ENCODE measurements around the gene SPINT2. TPM values are rescaled to one million over a fixed set of nuclear protein-coding genes. Genes with fewer than 3 reads are reported as not detected.

Gene SPINT2
- total and polyA plus RNA-seq, 2 of the 13 experiments (the other 11 are each of a cell fraction or from before 2014, with no cell fraction given): 0.31 to 0.77 TPM

DNA sequence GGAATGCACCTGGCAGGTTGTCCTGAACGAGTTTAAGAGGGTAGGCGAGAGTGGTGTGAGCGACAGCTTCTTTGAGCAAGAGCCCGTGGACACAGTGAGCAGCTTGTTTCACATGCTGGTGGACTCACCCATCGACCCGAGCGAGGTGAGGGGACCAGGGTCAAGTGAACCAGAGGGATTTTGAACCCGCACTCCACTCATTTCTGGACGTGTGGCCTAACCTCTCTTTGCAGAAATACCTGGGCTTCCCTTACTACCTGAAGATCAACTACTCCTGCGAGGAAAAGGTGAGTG lies 72.9 kb downstream of the SPINT2 start (continued):
- TF ChIP-seq, protein P1, sequence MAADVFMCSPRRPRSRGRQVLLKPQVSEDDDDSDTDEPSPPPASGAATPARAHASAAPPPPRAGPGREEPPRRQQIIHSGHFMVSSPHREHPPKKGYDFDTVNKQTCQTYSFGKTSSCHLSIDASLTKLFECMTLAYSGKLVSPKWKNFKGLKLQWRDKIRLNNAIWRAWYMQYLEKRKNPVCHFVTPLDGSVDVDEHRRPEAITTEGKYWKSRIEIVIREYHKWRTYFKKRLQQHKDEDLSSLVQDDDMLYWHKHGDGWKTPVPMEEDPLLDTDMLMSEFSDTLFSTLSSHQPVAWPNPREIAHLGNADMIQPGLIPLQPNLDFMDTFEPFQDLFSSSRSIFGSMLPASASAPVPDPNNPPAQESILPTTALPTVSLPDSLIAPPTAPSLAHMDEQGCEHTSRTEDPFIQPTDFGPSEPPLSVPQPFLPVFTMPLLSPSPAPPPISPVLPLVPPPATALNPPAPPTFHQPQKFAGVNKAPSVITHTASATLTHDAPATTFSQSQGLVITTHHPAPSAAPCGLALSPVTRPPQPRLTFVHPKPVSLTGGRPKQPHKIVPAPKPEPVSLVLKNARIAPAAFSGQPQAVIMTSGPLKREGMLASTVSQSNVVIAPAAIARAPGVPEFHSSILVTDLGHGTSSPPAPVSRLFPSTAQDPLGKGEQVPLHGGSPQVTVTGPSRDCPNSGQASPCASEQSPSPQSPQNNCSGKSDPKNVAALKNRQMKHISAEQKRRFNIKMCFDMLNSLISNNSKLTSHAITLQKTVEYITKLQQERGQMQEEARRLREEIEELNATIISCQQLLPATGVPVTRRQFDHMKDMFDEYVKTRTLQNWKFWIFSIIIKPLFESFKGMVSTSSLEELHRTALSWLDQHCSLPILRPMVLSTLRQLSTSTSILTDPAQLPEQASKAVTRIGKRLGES (CRISPR knock-in tag; IDR thresholded peaks at IDR 0.05; ENCODE audit: borderline replicate concordance): no peak
- TF ChIP-seq HDAC1 (CRISPR knock-in tag; IDR thresholded peaks at IDR 0.05) (no peak), MBNL3 (CRISPR knock-in tag; conservative IDR thresholded peaks at IDR 0.05) (no peak), ZNF33A (CRISPR knock-in tag; IDR thresholded peaks at IDR 0.05; ENCODE audit: borderline replicate concordance) (no peak), TBX3 (IDR thresholded peaks at IDR 0.05; ENCODE audit: borderline replicate concordance) (no peak), PLRG1 (conservative IDR thresholded peaks at IDR 0.05) (no peak), YEATS2 (CRISPR knock-in tag; IDR thresholded peaks at IDR 0.05; ENCODE audit: borderline replicate concordance) (peak; percentile 10; the same call in 1 of the 2 replicates), NCOA1 (CRISPR knock-in tag; IDR thresholded peaks at IDR 0.05) (no peak), GZF1 (CRISPR knock-in tag; IDR thresholded peaks at IDR 0.05) (no peak), POLR2AphosphoS2 (IDR thresholded peaks at IDR 0.05; ENCODE audit: low read depth, low read length) (no peak), EZH2 (conservative IDR thresholded peaks at IDR 0.05; ENCODE audit: low read depth, low read length) (no peak), ZNF605 (CRISPR knock-in tag; IDR thresholded peaks at IDR 0.05) (0 out of 2 replicates have a peak, but pooled peaks have one; percentile 48), SETDB1 (CRISPR knock-in tag; IDR thresholded peaks at IDR 0.05; ENCODE audit: borderline replicate concordance) (no peak)
- TF ChIP-seq, protein P2, sequence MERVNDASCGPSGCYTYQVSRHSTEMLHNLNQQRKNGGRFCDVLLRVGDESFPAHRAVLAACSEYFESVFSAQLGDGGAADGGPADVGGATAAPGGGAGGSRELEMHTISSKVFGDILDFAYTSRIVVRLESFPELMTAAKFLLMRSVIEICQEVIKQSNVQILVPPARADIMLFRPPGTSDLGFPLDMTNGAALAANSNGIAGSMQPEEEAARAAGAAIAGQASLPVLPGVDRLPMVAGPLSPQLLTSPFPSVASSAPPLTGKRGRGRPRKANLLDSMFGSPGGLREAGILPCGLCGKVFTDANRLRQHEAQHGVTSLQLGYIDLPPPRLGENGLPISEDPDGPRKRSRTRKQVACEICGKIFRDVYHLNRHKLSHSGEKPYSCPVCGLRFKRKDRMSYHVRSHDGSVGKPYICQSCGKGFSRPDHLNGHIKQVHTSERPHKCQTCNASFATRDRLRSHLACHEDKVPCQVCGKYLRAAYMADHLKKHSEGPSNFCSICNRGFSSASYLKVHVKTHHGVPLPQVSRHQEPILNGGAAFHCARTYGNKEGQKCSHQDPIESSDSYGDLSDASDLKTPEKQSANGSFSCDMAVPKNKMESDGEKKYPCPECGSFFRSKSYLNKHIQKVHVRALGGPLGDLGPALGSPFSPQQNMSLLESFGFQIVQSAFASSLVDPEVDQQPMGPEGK (CRISPR knock-in tag; IDR thresholded peaks at IDR 0.05): no peak
- TF ChIP-seq, protein P3, sequence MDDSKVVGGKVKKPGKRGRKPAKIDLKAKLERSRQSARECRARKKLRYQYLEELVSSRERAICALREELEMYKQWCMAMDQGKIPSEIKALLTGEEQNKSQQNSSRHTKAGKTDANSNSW (CRISPR knock-in tag; IDR thresholded peaks at IDR 0.05; ENCODE audit: borderline replicate concordance): no peak
- TF ChIP-seq, protein P4, sequence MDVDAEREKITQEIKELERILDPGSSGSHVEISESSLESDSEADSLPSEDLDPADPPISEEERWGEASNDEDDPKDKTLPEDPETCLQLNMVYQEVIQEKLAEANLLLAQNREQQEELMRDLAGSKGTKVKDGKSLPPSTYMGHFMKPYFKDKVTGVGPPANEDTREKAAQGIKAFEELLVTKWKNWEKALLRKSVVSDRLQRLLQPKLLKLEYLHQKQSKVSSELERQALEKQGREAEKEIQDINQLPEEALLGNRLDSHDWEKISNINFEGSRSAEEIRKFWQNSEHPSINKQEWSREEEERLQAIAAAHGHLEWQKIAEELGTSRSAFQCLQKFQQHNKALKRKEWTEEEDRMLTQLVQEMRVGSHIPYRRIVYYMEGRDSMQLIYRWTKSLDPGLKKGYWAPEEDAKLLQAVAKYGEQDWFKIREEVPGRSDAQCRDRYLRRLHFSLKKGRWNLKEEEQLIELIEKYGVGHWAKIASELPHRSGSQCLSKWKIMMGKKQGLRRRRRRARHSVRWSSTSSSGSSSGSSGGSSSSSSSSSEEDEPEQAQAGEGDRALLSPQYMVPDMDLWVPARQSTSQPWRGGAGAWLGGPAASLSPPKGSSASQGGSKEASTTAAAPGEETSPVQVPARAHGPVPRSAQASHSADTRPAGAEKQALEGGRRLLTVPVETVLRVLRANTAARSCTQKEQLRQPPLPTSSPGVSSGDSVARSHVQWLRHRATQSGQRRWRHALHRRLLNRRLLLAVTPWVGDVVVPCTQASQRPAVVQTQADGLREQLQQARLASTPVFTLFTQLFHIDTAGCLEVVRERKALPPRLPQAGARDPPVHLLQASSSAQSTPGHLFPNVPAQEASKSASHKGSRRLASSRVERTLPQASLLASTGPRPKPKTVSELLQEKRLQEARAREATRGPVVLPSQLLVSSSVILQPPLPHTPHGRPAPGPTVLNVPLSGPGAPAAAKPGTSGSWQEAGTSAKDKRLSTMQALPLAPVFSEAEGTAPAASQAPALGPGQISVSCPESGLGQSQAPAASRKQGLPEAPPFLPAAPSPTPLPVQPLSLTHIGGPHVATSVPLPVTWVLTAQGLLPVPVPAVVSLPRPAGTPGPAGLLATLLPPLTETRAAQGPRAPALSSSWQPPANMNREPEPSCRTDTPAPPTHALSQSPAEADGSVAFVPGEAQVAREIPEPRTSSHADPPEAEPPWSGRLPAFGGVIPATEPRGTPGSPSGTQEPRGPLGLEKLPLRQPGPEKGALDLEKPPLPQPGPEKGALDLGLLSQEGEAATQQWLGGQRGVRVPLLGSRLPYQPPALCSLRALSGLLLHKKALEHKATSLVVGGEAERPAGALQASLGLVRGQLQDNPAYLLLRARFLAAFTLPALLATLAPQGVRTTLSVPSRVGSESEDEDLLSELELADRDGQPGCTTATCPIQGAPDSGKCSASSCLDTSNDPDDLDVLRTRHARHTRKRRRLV (CRISPR knock-in tag; IDR thresholded peaks at IDR 0.05): no peak
- TF ChIP-seq, protein P5, sequence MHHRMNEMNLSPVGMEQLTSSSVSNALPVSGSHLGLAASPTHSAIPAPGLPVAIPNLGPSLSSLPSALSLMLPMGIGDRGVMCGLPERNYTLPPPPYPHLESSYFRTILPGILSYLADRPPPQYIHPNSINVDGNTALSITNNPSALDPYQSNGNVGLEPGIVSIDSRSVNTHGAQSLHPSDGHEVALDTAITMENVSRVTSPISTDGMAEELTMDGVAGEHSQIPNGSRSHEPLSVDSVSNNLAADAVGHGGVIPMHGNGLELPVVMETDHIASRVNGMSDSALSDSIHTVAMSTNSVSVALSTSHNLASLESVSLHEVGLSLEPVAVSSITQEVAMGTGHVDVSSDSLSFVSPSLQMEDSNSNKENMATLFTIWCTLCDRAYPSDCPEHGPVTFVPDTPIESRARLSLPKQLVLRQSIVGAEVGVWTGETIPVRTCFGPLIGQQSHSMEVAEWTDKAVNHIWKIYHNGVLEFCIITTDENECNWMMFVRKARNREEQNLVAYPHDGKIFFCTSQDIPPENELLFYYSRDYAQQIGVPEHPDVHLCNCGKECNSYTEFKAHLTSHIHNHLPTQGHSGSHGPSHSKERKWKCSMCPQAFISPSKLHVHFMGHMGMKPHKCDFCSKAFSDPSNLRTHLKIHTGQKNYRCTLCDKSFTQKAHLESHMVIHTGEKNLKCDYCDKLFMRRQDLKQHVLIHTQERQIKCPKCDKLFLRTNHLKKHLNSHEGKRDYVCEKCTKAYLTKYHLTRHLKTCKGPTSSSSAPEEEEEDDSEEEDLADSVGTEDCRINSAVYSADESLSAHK (CRISPR knock-in tag; IDR thresholded peaks at IDR 0.05; ENCODE audit: borderline replicate concordance): no peak
- TF ChIP-seq, protein P6, sequence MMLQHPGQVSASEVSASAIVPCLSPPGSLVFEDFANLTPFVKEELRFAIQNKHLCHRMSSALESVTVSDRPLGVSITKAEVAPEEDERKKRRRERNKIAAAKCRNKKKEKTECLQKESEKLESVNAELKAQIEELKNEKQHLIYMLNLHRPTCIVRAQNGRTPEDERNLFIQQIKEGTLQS (CRISPR knock-in tag; IDR thresholded peaks at IDR 0.05): no peak
